Peyer's patch (tissue), 4 donors: Measurements from ENCODE around the gene TSPAN8.

Experiments used
- CTCF ChIP-seq, 6 experiments: fragments of 450-650 bp in 4 of 6; fragments of 200-600 bp in 2 of 6; sonication (generic) in 1 of 6; IDR thresholded peaks; one replicate each; pipeline ENCODE4 v1.5.1; 2017 to 2019; ENCODE audit warnings: antibody characterized with exemption in 6 of 6, mild to moderate bottlenecking in 3 of 6, moderate library complexity in 1 of 6
- POLR2A ChIP-seq, 2 donors: fragments of 450-650 bp; IDR thresholded peaks; one replicate each; pipeline ENCODE4 v1.5.1; 2017; ENCODE audit warnings: antibody characterized with exemption in 2 of 2, mild to moderate bottlenecking in 2 of 2, moderate library complexity in 2 of 2

GRCh38 chr12:71186571-71187288 lies 28.9 kb upstream of the TSPAN8 start:
- no peak for TF ChIP-seq CTCF (IDR thresholded peaks at IDR 0.05)
- no peak for TF ChIP-seq POLR2A (IDR thresholded peaks at IDR 0.05)
